Lower leg skin (tissue), 3 donors: ENCODE results near the gene HOXC12.

Experiments
- CTCF ChIP-seq, 3 donors: fragments of 450-650 bp; IDR thresholded peaks; one replicate each; pipeline ENCODE4 v1.5.1; 2016; ENCODE audit warnings: antibody characterized with exemption in 3 of 3, mild to moderate bottlenecking in 3 of 3, moderate library complexity in 2 of 3
- POLR2A ChIP-seq, 2 donors: fragments of 450-650 bp; IDR thresholded peaks; one replicate each; pipeline ENCODE4 v1.6.1; 2016 to 2017; ENCODE audit warnings: antibody characterized with exemption in 2 of 2, mild to moderate bottlenecking in 1 of 2, moderate library complexity in 1 of 2

- TF ChIP-seq CTCF (IDR thresholded peaks at IDR 0.05): no peak
- TF ChIP-seq POLR2A (IDR thresholded peaks at IDR 0.05): no peak
Observed at GRCh38 chr12:53944209-53944608, 10.5 kb upstream of the HOXC12 start.
